SK-N-SH treated with all-trans-retinoic acid at 6 μM for 48 hours (cell line): ENCODE results near the gene LGALS13.

Experiments used
- ATAC-seq: fragments of 200-7000 bp; cut with Tn5 transposase; 3 replicates; pipeline ENCODE4 v1.9.1; 2020; ENCODE audit warnings: mild to moderate bottlenecking, moderate library complexity
- ARNTL ChIP-seq: fragments of 450-650 bp; formaldehyde crosslinking; IDR thresholded peaks from 2 replicates; pipeline ENCODE4 v1.5.0; 2020; ENCODE audit warnings: low read depth, mild to moderate bottlenecking, moderate library complexity, borderline replicate concordance
- BACH2 ChIP-seq: fragments of 250-450 bp; sonication (Bioruptor Pico); IDR thresholded peaks from 2 replicates; pipeline ENCODE4 v1.9.0; 2021; ENCODE audit warnings: mild to moderate bottlenecking, borderline replicate concordance
- CREB5 ChIP-seq: fragments of 250-450 bp; sonication (Bioruptor Pico); IDR thresholded peaks from 2 replicates; pipeline ENCODE4 v1.5.1; 2020; ENCODE audit warnings: low read depth, mild to moderate bottlenecking, moderate library complexity
- CSRNP3 ChIP-seq: fragments of 250-450 bp; sonication (Bioruptor Pico); IDR thresholded peaks from 2 replicates; pipeline ENCODE4 v1.5.1; 2021; ENCODE audit warnings: mild to moderate bottlenecking, moderate library complexity
- ESRRG ChIP-seq: fragments of 250-450 bp; sonication (Bioruptor Pico); IDR thresholded peaks from 2 replicates; pipeline ENCODE4 v1.6.1; 2021; ENCODE audit warnings: mild to moderate bottlenecking
- GLIS3 ChIP-seq: fragments of 250-450 bp; sonication (Bioruptor Pico); IDR thresholded peaks from 2 replicates; pipeline ENCODE4 v1.5.0; 2020; ENCODE audit warnings: mild to moderate bottlenecking, moderate library complexity
- ISL1 ChIP-seq: fragments of 250-450 bp; sonication (Bioruptor Pico); IDR thresholded peaks from 2 replicates; pipeline ENCODE4 v2.1.2; 2022; ENCODE audit warnings: mild to moderate bottlenecking, moderate library complexity
- OSR1 ChIP-seq: fragments of 250-450 bp; sonication (Bioruptor Pico); IDR thresholded peaks from 2 replicates; pipeline ENCODE4 v1.8.0; 2022; ENCODE audit warnings: moderate library complexity, mild to moderate bottlenecking, inconsistent platforms
- PATZ1 ChIP-seq: fragments of 250-450 bp; sonication (Bioruptor Pico); IDR thresholded peaks from 2 replicates; pipeline ENCODE4 v1.8.0; 2020; ENCODE audit warnings: mild to moderate bottlenecking, moderate library complexity, borderline replicate concordance
- POU6F1 ChIP-seq: fragments of 250-450 bp; sonication (Bioruptor Pico); IDR thresholded peaks from 2 replicates; pipeline ENCODE4 v1.8.0; 2021; ENCODE audit warnings: low read depth, mild to moderate bottlenecking, moderate library complexity, borderline replicate concordance
- PPARA ChIP-seq: fragments of 250-450 bp; sonication (Bioruptor Pico); IDR thresholded peaks from 2 replicates; pipeline ENCODE4 v1.5.0; 2020; ENCODE audit warnings: mild to moderate bottlenecking, borderline replicate concordance
- RARB ChIP-seq: fragments of 250-450 bp; sonication (Bioruptor Pico); IDR thresholded peaks from 2 replicates; pipeline ENCODE4 v1.8.0; 2021; ENCODE audit warnings: mild to moderate bottlenecking, moderate library complexity
- SNAI2 ChIP-seq: fragments of 250-450 bp; sonication (Bioruptor Pico); IDR thresholded peaks from 2 replicates; pipeline ENCODE4 v1.5.0; 2020; ENCODE audit warnings: mild to moderate bottlenecking, moderate library complexity
- TCF4 ChIP-seq: fragments of 250-450 bp; sonication (Bioruptor Pico); IDR thresholded peaks from 2 replicates; pipeline ENCODE4 v1.8.0; 2021; ENCODE audit warnings: mild to moderate bottlenecking, moderate library complexity, borderline replicate concordance
- TOX ChIP-seq: fragments of 250-450 bp; sonication (Bioruptor Pico); IDR thresholded peaks from 2 replicates; pipeline ENCODE4 v1.8.0; 2021; ENCODE audit warnings: mild to moderate bottlenecking, moderate library complexity, borderline replicate concordance
- ZC3H10 ChIP-seq: fragments of 250-450 bp; sonication (Bioruptor Pico); IDR thresholded peaks from 2 replicates; pipeline ENCODE4 v1.5.1; 2021; ENCODE audit warnings: mild to moderate bottlenecking, moderate library complexity
- ZFP3 ChIP-seq: fragments of 250-450 bp; sonication (Bioruptor Pico); IDR thresholded peaks from 2 replicates; pipeline ENCODE4 v1.5.0; 2020; ENCODE audit warnings: mild to moderate bottlenecking, moderate library complexity
- ZFP30 ChIP-seq: fragments of 450-650 bp; formaldehyde crosslinking; IDR thresholded peaks from 2 replicates; pipeline ENCODE4 v1.5.0; 2022; ENCODE audit warnings: mild to moderate bottlenecking, moderate library complexity
- ZNF565 ChIP-seq: fragments of 450-650 bp; formaldehyde crosslinking; conservative IDR thresholded peaks from 2 replicates; pipeline ENCODE4 v1.5.0; 2020; ENCODE audit warnings: low read depth, mild to moderate bottlenecking, moderate library complexity
- ZNF70 ChIP-seq: fragments of 450-650 bp; formaldehyde crosslinking; IDR thresholded peaks from 2 replicates; pipeline ENCODE4 v1.5.0; 2020; ENCODE audit warnings: mild to moderate bottlenecking, moderate library complexity
- ZNF8 ChIP-seq: fragments of 450-650 bp; formaldehyde crosslinking; IDR thresholded peaks from 2 replicates; pipeline ENCODE4 v1.5.0; 2020; ENCODE audit warnings: mild to moderate bottlenecking, moderate library complexity

Gene LGALS13

GRCh38 chr19:39582442-39582841, 19.9 kb upstream of the LGALS13 start:
- no peak for ATAC-seq
- no peak for TF ChIP-seq OSR1
- no peak for TF ChIP-seq CREB5
- no peak for TF ChIP-seq CSRNP3 (CRISPR knock-in tag)
- no peak for TF ChIP-seq ZFP3 (CRISPR knock-in tag)
- TF ChIP-seq ZNF8 (CRISPR knock-in tag) = no peak
- TF ChIP-seq ZNF565 = no peak
- TF ChIP-seq ZC3H10 = no peak
- no peak for TF ChIP-seq GLIS3 (CRISPR knock-in tag)
- no peak for TF ChIP-seq ZFP30 (CRISPR knock-in tag)
- TF ChIP-seq ZNF70 = no peak
- no peak for TF ChIP-seq BACH2
- TF ChIP-seq ESRRG (CRISPR knock-in tag) = no peak

- TF ChIP-seq PPARA (CRISPR knock-in tag) (no peak), SNAI2 (CRISPR knock-in tag) (no peak), GLIS3 (CRISPR knock-in tag) (no peak), RARB (CRISPR knock-in tag) (no peak), ARNTL (CRISPR knock-in tag) (no peak), TCF4 (CRISPR knock-in tag) (no peak)
- ATAC-seq = no peak
Measured at GRCh38 chr19:39582891-39583625, 19.3 kb upstream of the LGALS13 start.

GRCh38 chr19:39587496-39587895, 14.8 kb upstream of the LGALS13 start:
- TF ChIP-seq PATZ1 (CRISPR knock-in tag) = no peak
- no peak for TF ChIP-seq ESRRG (CRISPR knock-in tag)
- TF ChIP-seq PPARA (CRISPR knock-in tag) = no peak
- TF ChIP-seq ZNF565 = no peak
- TF ChIP-seq ZFP30 (CRISPR knock-in tag) = no peak
- no peak for TF ChIP-seq SNAI2 (CRISPR knock-in tag)
- no peak for TF ChIP-seq TOX (CRISPR knock-in tag)
- TF ChIP-seq BACH2 = no peak
- no peak for TF ChIP-seq GLIS3 (CRISPR knock-in tag)
- TF ChIP-seq CSRNP3 (CRISPR knock-in tag) = no peak
- TF ChIP-seq ZNF70 = no peak
- TF ChIP-seq CREB5 = no peak
- TF ChIP-seq ZC3H10 = no peak
- no peak for TF ChIP-seq ISL1 (CRISPR knock-in tag)
- TF ChIP-seq ZFP3 (CRISPR knock-in tag) = no peak
- TF ChIP-seq POU6F1 (CRISPR knock-in tag) = no peak

More at GRCh38 chr19:39587496-39587895, 14.8 kb upstream of the LGALS13 start:
- ATAC-seq = no peak
